ENCODE results near the gene FSTL5. TPM values are rescaled to one million over a fixed set of nuclear protein-coding genes. Genes with fewer than 3 reads are reported as not detected.

The FSTL5 gene
- total and polyA plus RNA-seq, 4 donors: 0.01 to 0.08 TPM; not detected in 2

- Histone ChIP-seq H3K4me3 (ENCODE audit: low read depth in 1 of 3, low read length in 3 of 3) (no peak overlapping the region), H3K36me3 (ENCODE audit: control insufficient read depth in 4 of 4, insufficient read depth in 3 of 4, low read depth in 1 of 4, low read length in 3 of 4) (no peaks in the 10 kb centered on the region), H3K9me3 (ENCODE audit: control insufficient read depth in 4 of 4, low read length in 3 of 4) (no peaks in the 10 kb centered on the region), H3K9ac (ENCODE audit: low read depth in 1 of 2, low read length in 2 of 2) (no peak overlapping the region), H3K27me3 (ENCODE audit: control insufficient read depth in 4 of 4, insufficient read depth in 4 of 4, low read length in 3 of 4) (peaks cover 0 to 2% (median 0%) of the 10 kb centered on the region in 4 donors), H3K27ac (ENCODE audit: low read depth in 1 of 2, low read length in 2 of 2) (no peak overlapping the region), H3K4me1 (ENCODE audit: control insufficient read depth in 4 of 4, insufficient read depth in 4 of 4, low read length in 3 of 4) (no peaks in the 10 kb centered on the region)
- no peak for DNase-seq (ENCODE audit: low spot score)
- no peak for TF ChIP-seq REST (IDR thresholded peaks at IDR 0.05)
- no peak for TF ChIP-seq YY1 (IDR thresholded peaks at IDR 0.05)
- TF ChIP-seq RAD21 (IDR thresholded peaks at IDR 0.05): no peak
- TF ChIP-seq TAF1 (conservative IDR thresholded peaks at IDR 0.05): no peak
- no peak for TF ChIP-seq HNF4A (conservative IDR thresholded peaks at IDR 0.05)
- no peak for TF ChIP-seq FOXA2 (IDR thresholded peaks at IDR 0.05)
- TF ChIP-seq EGR1 (IDR thresholded peaks at IDR 0.05; ENCODE audit: low read depth in 2 of 2): no peak
- no peak for TF ChIP-seq CTCF (IDR thresholded peaks at IDR 0.05; ENCODE audit: low read depth, low read length, missing input control)
- TF ChIP-seq RXRA (IDR thresholded peaks at IDR 0.05): no peak
- no peak for TF ChIP-seq SP1 (IDR thresholded peaks at IDR 0.05)
- no peak for TF ChIP-seq HNF4G (IDR thresholded peaks at IDR 0.05)
- TF ChIP-seq GABPA (IDR thresholded peaks at IDR 0.05 in 1 of 2, conservative IDR thresholded peaks at IDR 0.05 in 1 of 2): no peak
- no peak for TF ChIP-seq FOXA1 (IDR thresholded peaks at IDR 0.05)
- whole genome bisulfite sequencing: 77% methylated on average over 2 of the region's 2 CpGs
Observed at GRCh38 chr4:162075726-162076125, 88.1 kb downstream of the FSTL5 start.

- no peak overlapping the region for H3K9ac ChIP-seq (ENCODE audit: low read depth in 1 of 2, low read length in 2 of 2)
- no peak overlapping the region for H3K4me3 ChIP-seq (ENCODE audit: low read depth in 1 of 3, low read length in 3 of 3)
- no peaks in the 10 kb centered on the region for H3K9me3 ChIP-seq (ENCODE audit: control insufficient read depth in 4 of 4, low read length in 3 of 4)
- WGBS: 65% methylated on average over 2 of the region's 2 CpGs
- no peak for DNase-seq (ENCODE audit: low spot score)
- H3K27me3 ChIP-seq (ENCODE audit: control insufficient read depth in 4 of 4, insufficient read depth in 4 of 4, low read length in 3 of 4): no peaks in the 10 kb centered on the region
- H3K27ac ChIP-seq (ENCODE audit: low read depth in 1 of 2, low read length in 2 of 2): no peak overlapping the region
- H3K36me3 ChIP-seq (ENCODE audit: control insufficient read depth in 4 of 4, insufficient read depth in 3 of 4, low read depth in 1 of 4, low read length in 3 of 4): no peaks in the 10 kb centered on the region
- no peaks in the 10 kb centered on the region for H3K4me1 ChIP-seq (ENCODE audit: control insufficient read depth in 4 of 4, insufficient read depth in 4 of 4, low read length in 3 of 4)
- TF ChIP-seq ZBTB33 (IDR thresholded peaks at IDR 0.05) (no peak), FOXA2 (IDR thresholded peaks at IDR 0.05) (no peak), SP1 (IDR thresholded peaks at IDR 0.05) (no peak), TAF1 (conservative IDR thresholded peaks at IDR 0.05) (no peak), YY1 (IDR thresholded peaks at IDR 0.05) (no peak), EGR1 (IDR thresholded peaks at IDR 0.05; ENCODE audit: low read depth in 2 of 2) (no peak), RAD21 (IDR thresholded peaks at IDR 0.05) (no peak), JUND (IDR thresholded peaks at IDR 0.05) (no peak)
Observed at GRCh38 chr4:162061214-162061613, 102.6 kb downstream of the FSTL5 start.
